HepG2 (cell line): ENCODE measurements around the gene RPL18. TPM values are rescaled to one million over a fixed set of nuclear protein-coding genes. Genes with fewer than 3 reads are reported as not detected.

Experiments used
- ATAC-seq: fragments of 200-7000 bp; cut with Tn5 transposase; 3 replicates; pipeline ENCODE4 v1.9.1; 2020; ENCODE audit warnings: mild to moderate bottlenecking, moderate library complexity
- BruUV-seq: library from RNA; stranded (reverse); fragments of 400-500 nt; replicated peaks from 2 replicates; lab custom pipeline; 2021; lab: Mats Ljungman, UMichigan
- CTCF ChIA-PET: fragments of 300-600 bp; formaldehyde crosslinking; extraction: SDS; loops from one replicate; lab custom pipeline; 2021; ENCODE audit warnings: low total read pairs, inconsistent platforms, low intra/inter-chr PET ratio; lab: Yijun Ruan, JAX
- POLR2A ChIA-PET: fragments of 350-600 bp; sonication (Branson Sonifier 250); formaldehyde crosslinking; loops from one replicate; lab custom pipeline; 2020; ENCODE audit warnings: antibody characterized with exemption, inconsistent platforms; lab: Yijun Ruan, JAX
- DNase-seq: peaks from one replicate; pipeline ENCODE4 v3.0.0-alpha.2; 2015; ENCODE audit warnings: low spot score
- FAIRE-seq: peaks from 3 replicates; lab custom pipeline; 2011; peaks lifted over from hg19 to GRCh38; lab: Jason Lieb, UNC
- H2AFZ ChIP-seq: one replicate; pipeline ENCODE4 v1.6.1; 2011; ENCODE audit warnings: low read length, inconsistent platforms
- H3K27ac ChIP-seq: fragments of 300-600 bp; 3 replicates; pipeline ENCODE4 v1.8.0; 2011; ENCODE audit warnings: mixed run types, mild to moderate bottlenecking, mixed read lengths, low read length, inconsistent platforms; ENCODE audit not compliant: insufficient read depth; ENCODE audit errors: extremely low read length
- H3K27me3 ChIP-seq, 2 experiments: fragments of 200-600 bp in 1 of 2; 2 replicates in 1 of 2; 3 replicates in 1 of 2; pipeline versions ENCODE4 v1.6.0 to v1.8.0; 2011; ENCODE audit warnings: low read length in 2 of 2, mild to moderate bottlenecking in 2 of 2, moderate library complexity in 2 of 2, inconsistent platforms in 1 of 2; ENCODE audit not compliant: insufficient read depth in 2 of 2, control insufficient read depth in 1 of 2
- H3K36me3 ChIP-seq, 2 experiments: fragments of 200-600 bp in 1 of 2; replicated peaks in 1 of 2; 2 replicates in 1 of 2; 3 replicates in 1 of 2; pipeline versions ENCODE4 v1.5.1 to v1.8.0; 2011; ENCODE audit warnings: low read length in 2 of 2, inconsistent platforms in 1 of 2; ENCODE audit not compliant: insufficient read depth in 2 of 2, control insufficient read depth in 1 of 2
- H3K4me1 ChIP-seq: 2 replicates; pipeline ENCODE4 v1.5.1; 2012; ENCODE audit warnings: low read length, inconsistent platforms; ENCODE audit not compliant: insufficient read depth
- H3K4me2 ChIP-seq: 2 replicates; pipeline ENCODE4 v1.6.0; 2011; ENCODE audit warnings: low read depth, low read length, inconsistent platforms
- H3K4me3 ChIP-seq, 3 experiments: fragments of 200-600 bp in 1 of 3; sonication (generic), shearing (Covaris generic) in 1 of 3; replicated peaks in 1 of 3; 2 replicates each; pipeline ENCODE4 v1.5.1; 2011 to 2016; ENCODE audit warnings: low read length in 3 of 3, inconsistent platforms in 2 of 3, low read depth in 2 of 3, mild to moderate bottlenecking in 2 of 3, control low read depth in 1 of 3, mixed read lengths in 1 of 3; ENCODE audit not compliant: insufficient read depth in 1 of 3
- H3K79me2 ChIP-seq: one replicate; pipeline ENCODE4 v1.6.1; 2011; ENCODE audit warnings: low read length, inconsistent platforms; ENCODE audit not compliant: insufficient read depth
- H3K9ac ChIP-seq: 2 replicates; pipeline ENCODE4 v1.6.0; 2011; ENCODE audit warnings: mild to moderate bottlenecking, low read depth, low read length, inconsistent platforms; ENCODE audit not compliant: insufficient read depth
- H3K9me3 ChIP-seq: 2 replicates; pipeline ENCODE4 v1.5.1; 2012; ENCODE audit warnings: mild to moderate bottlenecking, low read length
- H4K20me1 ChIP-seq: 2 replicates; pipeline ENCODE4 v1.6.0; 2011; ENCODE audit warnings: inconsistent platforms, mild to moderate bottlenecking, low read length, moderate library complexity; ENCODE audit not compliant: insufficient read depth
- NCOR1 ChIP-seq: fragments of 200-600 bp; sonication (generic); IDR thresholded peaks from 2 replicates; pipeline ENCODE4 v1.7.0; 2017; ENCODE audit warnings: antibody characterized with exemption, low read length, borderline replicate concordance
- REXO4 ChIP-seq: sonication (generic); formaldehyde crosslinking; IDR thresholded peaks from 2 replicates; pipeline ENCODE4 v1.8.0; 2022; ENCODE audit warnings: missing genetic modification reagents, mild to moderate bottlenecking, borderline replicate concordance
- SRSF9 ChIP-seq: fragments of 200-400 bp; formaldehyde crosslinking; IDR thresholded peaks from 2 replicates; pipeline ENCODE4 v1.6.1; 2018; ENCODE audit warnings: borderline replicate concordance, mild to moderate bottlenecking, low read depth, low read length; ENCODE audit not compliant: insufficient read depth, poor library complexity, severe bottlenecking
- ZKSCAN1 ChIP-seq: fragments of 150-350 bp; IDR thresholded peaks from 2 replicates; pipeline ENCODE4 v1.6.1; 2014; ENCODE audit warnings: low read length
- ZNF615 ChIP-seq: sonication (generic); formaldehyde crosslinking; IDR thresholded peaks from 2 replicates; pipeline ENCODE4 v1.5.0; 2020; ENCODE audit warnings: mild to moderate bottlenecking, missing genetic modification reagents, borderline replicate concordance
- WGBS: methylation state at CpG from one replicate; pipeline ENCODE4 v1.1.6; 2017; ENCODE audit warnings: low lambda C conversion rate; 5-methylcytosine and 5-hydroxymethylcytosine counted together
- in situ Hi-C: cut with HindIII; loops from 2 replicates; pipeline ENCODE4 v1.10.0; 2017; ENCODE audit warnings: low pct_unique_long_range_greater_than_20kb; ENCODE audit not compliant: extremely low pct_ligation_motif_present
- intact Hi-C: fragments of 100-400 bp; cut with micrococcal nuclease; formaldehyde crosslinking; loops from one replicate; pipeline ENCODE4 v1.10.0; 2022; ENCODE audit not compliant: unreplicated experiment
- polyA plus RNA-seq, 8 experiments: library from polyadenylated mRNA; depleted of rRNA in 3 of 8; stranded (reverse) in 7 of 8; unstranded in 1 of 8; fragments of >200 nt; fragmentation: Illumina TruSeq in 4 of 8; extraction: Trizol in 4 of 8; gene quantifications; 2 replicates each; pipeline versions ENCODE4 v1.2.1 to v1.2.3, GENCODE V29; 2011 to 2016; ENCODE audit warnings: low read depth in 4 of 8, missing spikeins in 1 of 8, mixed read lengths in 1 of 8; ENCODE audit not compliant: insufficient read depth in 1 of 8
- total RNA-seq, 5 experiments: library from RNA; depleted of rRNA; stranded (reverse); fragments of >200 nt; fragmentation: Illumina TruSeq; extraction: Trizol; gene quantifications; 2 replicates each; pipeline ENCODE4 v1.2.3, GENCODE V29; 2016; ENCODE audit warnings: low read depth in 1 of 5
- TF ChIP-seq, protein P1 (sequence below): sonication (generic); formaldehyde crosslinking; IDR thresholded peaks from 2 replicates; pipeline ENCODE4 v1.5.0; 2020; ENCODE audit warnings: mild to moderate bottlenecking, missing genetic modification reagents
- TF ChIP-seq, protein P2 (sequence below): sonication (generic); formaldehyde crosslinking; conservative IDR thresholded peaks from 2 replicates; pipeline ENCODE4 v1.4.0; 2020; ENCODE audit warnings: missing genetic modification reagents

RPL18 gene
- total and polyA plus RNA-seq, 2 of the 13 experiments (the other 11 are each of a cell fraction or from before 2014, with no cell fraction given): 1,485 to 1,639 TPM

DNA sequence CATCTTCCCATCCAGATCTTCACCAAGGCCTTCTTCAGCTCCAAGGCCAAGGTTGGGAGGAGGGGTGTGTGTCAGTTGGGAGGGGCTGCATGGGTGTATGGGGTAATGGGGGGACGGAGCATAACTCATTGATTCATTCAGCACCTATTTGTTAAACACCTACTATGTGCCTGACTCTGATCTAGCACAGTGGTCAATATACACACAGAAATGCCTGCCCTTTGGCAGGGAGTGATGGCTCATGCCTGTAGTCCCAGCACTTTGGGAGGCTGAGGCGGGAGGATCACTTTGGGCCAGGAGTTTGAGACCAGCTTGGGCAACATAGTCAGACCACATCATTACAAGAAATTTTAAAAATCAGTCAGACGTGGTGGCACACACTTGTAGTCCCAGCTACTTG lies 31.6 kb downstream of the RPL18 start:
- no peak for DNase-seq
- H3K79me2 ChIP-seq: no peaks in the 10 kb centered on the region
- ChIA-PET CTCF (no interaction called here), POLR2A (no interaction called here)
- H3K4me1 ChIP-seq: peaks cover 11% of the 10 kb centered on the region
- H3K27me3 ChIP-seq: peaks cover 1 to 3% of the 10 kb centered on the region in 2 experiments; a peak in 2 of 5 replicates
- H4K20me1 ChIP-seq: no peaks in the 10 kb centered on the region
- H3K9me3 ChIP-seq: no peaks in the 10 kb centered on the region
- H2AFZ ChIP-seq: no peak overlapping the region
- TF ChIP-seq ZKSCAN1: peak; percentile 58; the same call in 1 of the 2 replicates
- TF ChIP-seq SRSF9: no peak
- WGBS: 41% methylated on average over 2 of the region's 3 CpGs
- intact Hi-C loops (loop anchor here (10.0 kb wide), 1 partner anchor 273 kb away; no protein-coding TSS in a partner anchor), in situ Hi-C loops (loop anchor here (5.0 to 10.0 kb wide), 2 partner anchors 85 to 273 kb away; no protein-coding TSS in a partner anchor)
- no peaks in the 10 kb centered on the region for H3K36me3 ChIP-seq
- no TSS peak for BruUV-seq
- FAIRE-seq: no peak
- H3K9ac ChIP-seq: no peak overlapping the region
- H3K27ac ChIP-seq: no peak overlapping the region
- ATAC-seq: no peak
- no peak overlapping the region for H3K4me3 ChIP-seq
- H3K4me2 ChIP-seq: no peak overlapping the region

DNA sequence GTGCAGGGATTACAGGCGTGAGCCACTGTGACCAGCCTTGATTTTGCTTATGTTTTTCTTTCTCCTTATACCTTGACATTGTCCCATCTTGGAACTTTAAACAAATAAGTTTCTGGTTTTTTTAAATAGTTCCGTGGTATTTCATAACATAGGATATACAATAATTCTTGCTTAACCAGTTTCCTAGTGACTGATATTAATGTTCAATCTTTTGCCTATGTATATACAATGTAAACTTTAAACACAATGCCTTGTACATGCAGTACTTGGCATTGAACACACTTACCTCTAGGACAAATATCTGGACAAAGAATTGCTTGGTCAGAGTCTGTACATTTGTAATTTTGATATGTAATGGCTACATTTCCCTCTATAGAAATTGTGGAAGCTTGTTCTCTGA lies 36.8 kb downstream of the RPL18 start:
- no peaks in the 10 kb centered on the region for H4K20me1 ChIP-seq
- H3K4me3 ChIP-seq: no peak overlapping the region
- 28% methylated on average over 2 of the region's 2 CpGs for WGBS
- H3K36me3 ChIP-seq: no peaks in the 10 kb centered on the region
- FAIRE-seq (no peak), ATAC-seq (no peak), DNase-seq (no peak)
- no peaks in the 10 kb centered on the region for H3K79me2 ChIP-seq
- H3K4me1 ChIP-seq: peaks cover 11% of the 10 kb centered on the region
- BruUV-seq: no TSS peak
- no peak overlapping the region for H3K9ac ChIP-seq
- in situ Hi-C loops (loop anchor here (10.0 kb wide), 1 partner anchor 267 kb away; no protein-coding TSS in a partner anchor), intact Hi-C loops (loop anchor here (10.0 kb wide), 1 partner anchor 267 kb away; no protein-coding TSS in a partner anchor)
- H3K4me2 ChIP-seq: no peak overlapping the region
- TF ChIP-seq, protein P1, sequence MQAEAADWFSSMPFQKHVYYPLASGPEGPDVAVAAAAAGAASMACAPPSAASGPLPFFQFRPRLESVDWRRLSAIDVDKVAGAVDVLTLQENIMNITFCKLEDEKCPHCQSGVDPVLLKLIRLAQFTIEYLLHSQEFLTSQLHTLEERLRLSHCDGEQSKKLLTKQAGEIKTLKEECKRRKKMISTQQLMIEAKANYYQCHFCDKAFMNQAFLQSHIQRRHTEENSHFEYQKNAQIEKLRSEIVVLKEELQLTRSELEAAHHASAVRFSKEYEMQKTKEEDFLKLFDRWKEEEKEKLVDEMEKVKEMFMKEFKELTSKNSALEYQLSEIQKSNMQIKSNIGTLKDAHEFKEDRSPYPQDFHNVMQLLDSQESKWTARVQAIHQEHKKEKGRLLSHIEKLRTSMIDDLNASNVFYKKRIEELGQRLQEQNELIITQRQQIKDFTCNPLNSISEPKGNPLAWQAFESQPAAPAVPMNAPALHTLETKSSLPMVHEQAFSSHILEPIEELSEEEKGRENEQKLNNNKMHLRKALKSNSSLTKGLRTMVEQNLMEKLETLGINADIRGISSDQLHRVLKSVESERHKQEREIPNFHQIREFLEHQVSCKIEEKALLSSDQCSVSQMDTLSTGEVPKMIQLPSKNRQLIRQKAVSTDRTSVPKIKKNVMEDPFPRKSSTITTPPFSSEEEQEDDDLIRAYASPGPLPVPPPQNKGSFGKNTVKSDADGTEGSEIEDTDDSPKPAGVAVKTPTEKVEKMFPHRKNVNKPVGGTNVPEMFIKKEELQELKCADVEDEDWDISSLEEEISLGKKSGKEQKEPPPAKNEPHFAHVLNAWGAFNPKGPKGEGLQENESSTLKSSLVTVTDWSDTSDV (CRISPR knock-in tag): no peak
- no peak for TF ChIP-seq NCOR1
- TF ChIP-seq ZNF615: no peak
- no peak for TF ChIP-seq REXO4 (CRISPR knock-in tag)
- TF ChIP-seq, protein P2, sequence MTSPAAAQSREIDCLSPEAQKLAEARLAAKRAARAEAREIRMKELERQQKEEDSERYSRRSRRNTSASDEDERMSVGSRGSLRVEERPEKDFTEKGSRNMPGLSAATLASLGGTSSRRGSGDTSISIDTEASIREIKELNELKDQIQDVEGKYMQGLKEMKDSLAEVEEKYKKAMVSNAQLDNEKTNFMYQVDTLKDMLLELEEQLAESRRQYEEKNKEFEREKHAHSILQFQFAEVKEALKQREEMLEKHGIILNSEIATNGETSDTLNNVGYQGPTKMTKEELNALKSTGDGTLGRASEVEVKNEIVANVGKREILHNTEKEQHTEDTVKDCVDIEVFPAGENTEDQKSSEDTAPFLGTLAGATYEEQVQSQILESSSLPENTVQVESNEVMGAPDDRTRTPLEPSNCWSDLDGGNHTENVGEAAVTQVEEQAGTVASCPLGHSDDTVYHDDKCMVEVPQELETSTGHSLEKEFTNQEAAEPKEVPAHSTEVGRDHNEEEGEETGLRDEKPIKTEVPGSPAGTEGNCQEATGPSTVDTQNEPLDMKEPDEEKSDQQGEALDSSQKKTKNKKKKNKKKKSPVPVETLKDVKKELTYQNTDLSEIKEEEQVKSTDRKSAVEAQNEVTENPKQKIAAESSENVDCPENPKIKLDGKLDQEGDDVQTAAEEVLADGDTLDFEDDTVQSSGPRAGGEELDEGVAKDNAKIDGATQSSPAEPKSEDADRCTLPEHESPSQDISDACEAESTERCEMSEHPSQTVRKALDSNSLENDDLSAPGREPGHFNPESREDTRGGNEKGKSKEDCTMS (CRISPR knock-in tag): no peak
- POLR2A ChIA-PET: no interaction called here
- H3K27ac ChIP-seq: no peak overlapping the region
- no peak overlapping the region for H2AFZ ChIP-seq
- CTCF ChIA-PET: interaction anchor here (3.4 kb wide), 1 partner anchor 75 kb away, joined by 61 read pairs; no protein-coding TSS in a partner anchor
- no peaks in the 10 kb centered on the region; a peak in 1 of 5 replicates for H3K27me3 ChIP-seq
- H3K9me3 ChIP-seq: no peaks in the 10 kb centered on the region
